Measurements from ENCODE around the gene DEFB128.
"Not testable (repeated sequence)": the region's sequence is repeated elsewhere in the genome, so short reads cannot be mapped to it uniquely, and the experiment has no call there.

Gene DEFB128

DNA sequence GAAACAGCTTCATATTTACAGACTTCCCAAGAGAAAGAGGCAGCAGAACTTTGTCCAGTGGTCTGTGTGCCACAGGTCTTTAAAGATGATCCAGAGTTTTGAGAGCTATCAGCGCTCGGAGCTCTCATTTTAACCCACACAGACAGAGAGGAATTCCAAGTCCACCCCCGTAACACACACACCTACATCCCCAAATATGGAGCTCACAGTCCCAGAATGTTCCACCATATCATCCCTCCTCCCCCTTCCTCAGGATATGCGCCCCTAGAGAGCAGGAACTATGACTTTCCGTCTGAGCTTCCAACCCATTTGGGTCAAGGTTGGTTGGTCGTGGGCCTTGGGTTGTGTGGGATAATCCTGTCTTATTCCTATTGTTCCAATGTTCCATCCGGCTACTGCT is at the start of gene DEFB128:
TSS of gene DEFB128 (minus strand) at position 101 of the 400 bp plus-strand sequence. CDS start at position 13, 88 bp downstream.
- no peak for DNase-seq (ENCODE audit: low read depth in 3 of 3)

DNA sequence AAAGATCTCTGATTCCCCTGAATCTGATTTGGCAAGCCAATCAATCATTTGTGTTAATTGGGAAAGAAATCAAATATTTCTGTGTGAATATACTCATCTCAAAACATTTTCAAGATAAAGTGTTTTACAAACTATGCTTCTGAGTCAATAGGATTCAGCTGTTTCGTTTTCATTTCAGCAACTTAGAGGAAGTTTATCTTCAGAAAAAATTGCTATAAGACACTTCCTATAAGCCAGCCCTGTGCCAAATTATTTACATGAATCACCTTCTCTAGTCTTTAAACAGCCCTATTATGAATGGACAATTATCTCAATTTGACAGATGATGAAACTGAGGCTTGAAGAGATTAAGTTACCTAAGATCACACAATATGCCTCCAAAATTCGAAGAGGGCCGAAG is 48.4 kb upstream of the DEFB128 start:
- DNase-seq (ENCODE audit: low read depth in 3 of 3): no peak

DNA sequence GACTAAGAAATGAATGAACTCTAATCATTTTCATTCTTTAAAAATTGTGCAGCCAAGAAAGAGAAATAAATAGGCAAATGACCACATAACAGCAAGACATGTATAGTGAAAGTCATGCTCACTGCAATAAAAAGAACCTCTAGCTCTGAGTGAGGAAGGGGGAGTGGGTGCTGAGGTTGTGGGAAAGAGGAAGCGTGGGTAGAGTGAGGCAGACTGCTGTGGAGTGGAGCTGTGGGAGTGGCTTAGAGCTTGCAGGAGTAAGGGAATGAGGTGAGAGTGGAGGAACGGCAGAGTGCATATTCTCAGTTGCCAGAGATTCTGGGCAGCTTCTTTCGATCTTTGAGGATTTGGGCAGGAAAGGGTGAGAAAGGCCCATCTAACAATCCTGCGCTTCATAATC is 48.0 kb upstream of the DEFB128 start:
- DNase-seq (ENCODE audit: low read depth in 3 of 3): peak; percentile 3 to 28 (median 20)

DNA sequence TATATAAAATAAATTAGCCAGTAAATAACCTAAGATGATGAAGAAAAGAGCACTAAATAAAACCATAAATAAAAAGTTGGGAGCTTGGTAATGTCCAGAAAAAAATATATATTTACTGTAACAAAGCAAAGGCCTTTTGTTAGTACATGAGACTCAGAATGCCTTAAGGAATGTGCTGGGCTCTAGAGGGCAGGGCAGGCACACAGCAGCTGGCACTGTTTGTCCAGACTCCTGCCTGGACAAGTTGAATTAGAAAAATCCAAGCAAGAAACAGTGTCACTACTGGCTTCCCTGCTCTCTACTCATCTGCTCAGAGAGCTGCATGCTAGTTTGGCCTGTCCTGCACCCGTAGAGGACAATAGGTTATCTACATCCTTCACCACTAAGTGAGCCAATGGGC is 46.4 kb upstream of the DEFB128 start:
- DNase-seq (ENCODE audit: low read depth in 3 of 3): no peak

- DNase-seq (ENCODE audit: low read depth in 3 of 3): no peak
Observed at GRCh38 chr20:227439-228105, 38.1 kb upstream of the DEFB128 start.

DNA sequence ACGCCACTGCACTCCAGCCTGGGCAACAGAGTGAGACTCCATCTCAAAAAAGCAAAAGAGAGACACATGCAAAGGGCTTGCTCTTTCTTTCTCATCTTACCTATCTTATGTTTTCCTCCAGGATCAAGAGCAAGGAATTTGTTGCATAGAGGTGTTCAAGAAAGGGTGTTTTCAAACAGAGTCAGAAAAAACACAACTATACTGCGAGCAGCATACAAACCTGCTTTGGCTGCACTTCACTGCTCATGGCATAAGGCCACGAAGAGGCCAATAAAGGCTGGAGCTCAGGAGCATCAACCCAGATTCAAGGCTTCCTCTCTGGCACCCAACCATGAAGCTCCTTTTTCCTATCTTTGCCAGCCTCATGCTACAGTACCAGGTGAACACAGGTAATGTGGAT is 37.4 kb upstream of the DEFB128 start, which contains the start of gene DEFB129:
TSS of gene DEFB129 (plus strand) at position 301 of the 400 bp plus-strand sequence. CDS start at position 332, 31 bp downstream.
- DNase-seq (ENCODE audit: low read depth in 3 of 3): no peak

DNA sequence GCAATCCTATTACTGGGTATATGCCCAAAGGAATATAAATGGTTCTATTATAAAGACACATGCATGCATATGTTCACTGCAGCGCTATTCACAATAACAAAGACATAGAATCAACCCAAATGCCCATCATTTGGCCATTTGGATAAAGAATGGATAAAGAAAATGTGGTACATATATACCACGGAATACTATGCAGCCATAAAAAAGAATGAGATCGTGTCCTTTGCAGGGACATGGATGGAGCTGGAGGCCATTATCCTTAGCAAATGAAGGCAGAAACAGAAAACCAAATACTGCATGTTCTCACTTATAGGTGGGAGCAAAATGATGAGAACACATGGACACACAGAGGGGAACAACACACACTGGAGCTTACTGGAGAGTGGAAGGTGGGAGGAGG is 36.4 kb upstream of the DEFB128 start:
- DNase-seq (ENCODE audit: low read depth in 3 of 3): not testable (repeated sequence)

DNA sequence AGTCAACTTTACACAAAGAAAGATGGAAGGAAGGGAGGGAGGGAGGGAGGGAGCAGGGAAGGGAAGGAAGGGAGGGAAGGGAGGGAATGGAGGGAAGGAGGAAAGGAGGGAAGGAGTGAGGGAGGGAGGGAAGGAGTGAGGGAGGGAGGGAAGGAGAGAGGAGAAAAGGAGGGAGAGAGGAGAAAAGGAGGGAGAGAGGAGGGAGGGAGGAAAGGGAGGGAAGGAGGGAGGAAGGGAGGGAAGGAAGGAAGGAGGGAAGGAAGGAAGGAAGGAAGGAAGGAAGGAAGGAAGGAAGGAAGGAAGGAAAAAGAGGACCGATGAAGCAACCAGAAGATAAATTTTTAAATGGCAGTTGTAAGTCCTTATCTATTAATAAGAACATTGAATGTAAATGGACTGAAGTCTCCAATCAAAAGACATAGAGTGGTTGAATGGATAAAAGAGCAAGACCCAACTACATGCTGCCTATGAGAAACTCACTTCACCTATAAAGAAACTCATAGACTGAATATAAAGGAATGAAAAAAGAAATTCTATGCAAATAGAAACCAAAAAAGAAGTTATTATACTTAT is 31.8 kb upstream of the DEFB128 start:
- DNase-seq (ENCODE audit: low read depth in 3 of 3): no peak

- no peak for DNase-seq (ENCODE audit: low read depth in 3 of 3)
Observed at GRCh38 chr20:219290-220115, 30.0 kb upstream of the DEFB128 start.

GRCh38 chr20:217266-217665 is 27.8 kb upstream of the DEFB128 start:
- no peak for DNase-seq (ENCODE audit: low read depth in 3 of 3)

- no peak for DNase-seq (ENCODE audit: low read depth in 3 of 3)
Observed at GRCh38 chr20:215796-216195, 26.3 kb upstream of the DEFB128 start.

DNA sequence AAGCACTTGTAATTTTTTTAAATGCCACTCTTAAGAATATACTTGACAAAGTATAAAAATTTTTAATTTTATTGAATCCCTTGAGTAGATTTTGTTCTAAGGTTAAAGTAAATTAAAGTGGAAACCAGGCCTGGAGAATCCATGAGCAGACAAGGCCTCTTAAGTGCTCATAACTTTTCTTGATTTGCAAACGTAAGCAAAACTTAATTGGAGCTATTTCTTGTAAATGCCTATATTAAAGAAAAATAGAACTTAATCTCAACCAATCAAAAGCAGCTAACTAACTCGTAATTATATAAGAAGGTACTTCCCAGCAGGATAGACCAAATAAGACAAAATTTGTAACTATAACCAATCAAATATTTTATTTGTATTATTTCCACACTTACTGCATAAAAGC is 24.9 kb upstream of the DEFB128 start:
- DNase-seq (ENCODE audit: low read depth in 3 of 3): no peak

GRCh38 chr20:210809-211502 is 21.4 kb upstream of the DEFB128 start:
- DNase-seq (ENCODE audit: low read depth in 3 of 3): no peak

GRCh38 chr20:208942-209566 is 19.5 kb upstream of the DEFB128 start:
- DNase-seq (ENCODE audit: low read depth in 3 of 3): peak in 1 of 3 donors; percentile 1

DNA sequence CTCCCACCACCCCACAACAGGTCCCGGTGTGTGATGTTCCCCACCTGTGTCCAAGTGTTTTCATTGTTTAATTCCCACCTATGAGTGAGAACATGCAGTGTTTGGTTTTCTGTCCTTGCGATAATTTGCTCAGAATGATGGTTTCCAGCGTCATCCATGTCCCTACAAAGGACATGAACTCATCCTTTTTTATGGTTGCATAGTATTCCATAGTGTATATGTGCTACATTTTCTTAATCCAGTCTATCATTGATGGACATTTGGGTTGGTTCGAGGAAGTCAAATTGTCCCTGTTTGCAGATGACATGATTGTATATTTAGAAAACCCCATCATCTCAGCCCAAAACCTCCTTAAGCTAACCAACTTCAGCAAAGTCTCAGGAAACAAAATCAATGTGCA is 14.1 kb upstream of the DEFB128 start:
- DNase-seq (ENCODE audit: low read depth in 3 of 3): not testable (repeated sequence)

DNA sequence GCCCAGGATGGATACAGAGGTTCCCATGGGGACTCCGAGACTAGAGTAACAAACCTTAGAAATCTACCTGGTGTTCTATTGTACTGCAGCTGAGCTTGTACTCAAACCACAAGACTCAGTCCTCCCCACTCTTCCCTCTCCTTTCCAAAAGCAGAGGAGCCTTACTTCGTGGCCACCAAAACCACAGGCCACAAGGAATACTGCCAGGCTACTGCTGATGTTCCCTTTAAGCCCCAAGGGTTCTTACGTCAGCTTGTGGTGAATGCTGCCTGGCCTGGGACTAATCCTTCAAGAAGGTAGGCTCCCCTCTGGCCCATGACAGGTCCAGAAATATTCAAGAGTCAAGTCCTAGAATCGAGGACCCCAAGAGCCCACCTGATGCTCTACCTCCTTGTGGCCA is 10.5 kb upstream of the DEFB128 start:
- DNase-seq (ENCODE audit: low read depth in 3 of 3): no peak

DNA sequence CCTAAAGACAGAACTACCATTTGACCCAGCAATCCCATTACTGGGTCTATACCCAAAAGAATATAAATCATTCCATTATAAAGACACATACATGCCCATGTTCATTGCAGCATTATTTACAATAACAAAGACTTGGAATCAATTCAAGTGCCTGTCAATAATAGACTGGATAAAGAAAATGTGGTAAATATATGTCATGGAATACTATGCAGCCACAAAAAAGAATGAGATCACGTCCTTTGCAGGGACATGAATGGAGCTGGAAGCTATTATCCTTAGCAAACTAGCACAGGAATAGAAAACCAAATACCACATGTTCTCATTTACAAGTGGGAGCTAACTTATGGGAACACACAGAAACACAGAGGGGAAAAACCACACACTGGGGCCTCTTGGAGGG is 8.7 kb upstream of the DEFB128 start:
- DNase-seq (ENCODE audit: low read depth in 3 of 3): no peak

DNA sequence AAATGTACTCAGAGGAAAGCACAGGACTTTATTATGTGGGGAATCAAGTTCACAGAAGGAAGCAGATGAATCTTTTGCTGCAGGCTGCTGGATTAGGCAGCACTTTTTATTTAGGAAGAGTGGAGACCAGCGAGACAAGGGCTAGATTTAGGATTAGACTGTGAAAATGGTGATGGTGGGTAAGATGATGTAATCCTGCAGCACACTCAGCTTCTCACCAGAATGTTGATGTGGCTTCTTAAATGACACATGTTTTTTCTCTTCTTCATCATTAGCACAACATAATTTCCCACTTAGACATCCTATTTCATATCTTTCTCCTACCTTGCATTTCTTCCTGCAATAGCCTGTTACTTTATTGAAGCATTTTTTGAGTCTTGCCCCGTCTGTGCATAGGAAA is 1.8 kb downstream of the DEFB128 start:
- DNase-seq (ENCODE audit: low read depth in 3 of 3): no peak

DNA sequence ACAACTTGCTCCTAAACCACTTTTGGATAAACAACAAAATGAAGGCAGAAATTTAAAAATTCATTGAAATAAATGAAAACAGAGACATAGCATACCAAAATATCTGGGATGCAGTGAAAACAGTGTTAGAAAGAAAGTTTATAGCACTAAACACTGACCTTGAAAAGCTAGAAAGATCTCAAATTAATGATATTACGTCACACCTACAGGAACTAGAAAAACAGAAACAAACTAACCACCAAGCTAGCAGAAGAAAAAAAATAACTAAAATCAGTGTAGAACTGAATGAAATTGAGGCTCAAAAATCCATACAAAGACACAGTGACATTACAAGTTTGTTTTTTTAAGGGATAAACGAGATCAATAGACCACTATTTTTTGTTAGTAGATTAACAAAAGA is 5.2 kb downstream of the DEFB128 start:
- no peak for DNase-seq (ENCODE audit: low read depth in 3 of 3)

DNA sequence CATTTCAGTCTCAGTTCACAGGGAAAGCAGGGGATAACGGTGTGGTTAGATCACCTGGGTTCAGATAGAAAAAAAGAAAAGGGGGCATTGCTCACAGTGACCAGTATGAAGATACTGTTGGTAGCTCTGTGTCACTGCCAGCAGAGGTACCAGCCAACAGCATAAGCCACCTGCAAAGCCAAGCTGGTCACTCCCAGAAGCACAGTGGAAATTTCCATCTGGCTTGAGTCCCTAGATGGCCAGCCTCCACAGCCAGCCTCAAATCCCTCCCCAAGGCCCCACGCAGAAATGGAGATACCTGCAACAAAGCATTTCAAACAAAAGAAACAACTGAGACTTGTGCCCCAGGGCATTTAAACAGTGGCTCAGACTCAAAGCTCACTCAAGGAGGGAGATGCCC is 20.6 kb downstream of the DEFB128 start:
- DNase-seq (ENCODE audit: low read depth in 3 of 3): no peak

DNA sequence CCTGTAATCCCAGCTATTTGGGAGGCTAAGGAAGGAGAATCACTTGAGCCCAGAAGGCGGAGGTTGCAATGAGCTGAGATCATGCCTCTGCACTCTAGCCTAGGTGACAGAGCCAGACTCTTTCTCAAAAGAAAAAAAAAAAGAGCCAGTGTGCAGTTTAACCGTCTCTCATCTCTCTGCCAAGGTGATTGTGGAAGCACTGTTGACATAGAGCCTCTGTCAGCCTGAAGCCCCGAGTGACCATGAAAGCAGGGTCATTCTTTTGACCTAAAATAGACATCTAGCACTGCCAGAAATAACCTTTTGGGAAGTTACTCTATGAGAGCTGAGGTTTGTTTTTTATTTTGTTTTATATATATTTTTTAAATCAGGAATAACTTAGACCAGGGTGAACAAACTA is 24.9 kb downstream of the DEFB128 start:
- DNase-seq (ENCODE audit: low read depth in 3 of 3): no peak

DNA sequence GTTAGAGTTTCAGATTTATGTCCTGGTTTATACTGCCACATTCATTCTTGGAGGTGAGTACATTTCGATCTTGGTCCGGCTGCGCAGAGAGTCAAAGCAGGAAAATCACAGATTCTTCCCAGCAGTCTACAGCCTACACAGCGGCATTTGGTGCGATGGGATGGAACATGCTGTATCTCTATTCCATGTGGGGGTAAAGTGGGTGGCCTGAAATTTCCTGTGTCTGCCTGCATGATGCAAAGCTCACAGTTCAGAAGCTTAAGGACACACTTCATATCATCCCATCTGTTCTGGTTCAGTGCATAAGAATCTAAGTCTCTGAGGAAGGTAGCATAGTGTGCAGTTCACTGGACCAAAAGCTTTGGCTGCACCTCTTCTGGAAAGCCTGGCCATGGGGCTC is 32.4 kb downstream of the DEFB128 start, which contains the start of gene DEFB127:
TSS of gene DEFB127 (plus strand) at position 301 of the 400 bp plus-strand sequence. CDS start at position 392, 91 bp downstream.
- no peak for DNase-seq (ENCODE audit: low read depth in 3 of 3)

All from stimulated activated CD4-positive, alpha-beta T cell treated with anti-CD3 and anti-CD28 coated beads, TNF-alpha, amount 100 ng/mL, for 48 hours (primary cell).